HG03280 (cell line): ENCODE measurements around the gene RBM8A.

Experiments
- ATAC-seq: cut with Tn5 transposase; IDR thresholded peaks from one replicate; pipeline ENCODE4 v1.9.1; 2021; ENCODE audit warnings: mild to moderate bottlenecking, moderate library complexity; ENCODE audit not compliant: unreplicated experiment

Gene RBM8A

GRCh38 chr1:145918144-145918991 is 8.9 kb downstream of the RBM8A start, which contains the start of gene PEX11B:
Gene PEX11B, minus strand, starts transcription at chr1:145918717. Its CDS starts 29 bp downstream, at chr1:145918688.
- ATAC-seq = peak; percentile 82

GRCh38 chr1:145917595-145917994 is 9.7 kb downstream of the RBM8A start:
- ATAC-seq = no peak

GRCh38 chr1:145916745-145917144 is 10.5 kb downstream of the RBM8A start:
- ATAC-seq = no peak

- no peak for ATAC-seq
Measured at GRCh38 chr1:145912128-145912641, 15.1 kb downstream of the RBM8A start.

GRCh38 chr1:145908653-145909052 is 18.6 kb downstream of the RBM8A start:
- no peak for ATAC-seq

- ATAC-seq = no peak
Measured at GRCh38 chr1:145906954-145907753, 20.1 kb downstream of the RBM8A start.

- no peak for ATAC-seq
Measured at GRCh38 chr1:145901312-145902021, 25.8 kb downstream of the RBM8A start.

GRCh38 chr1:145898756-145899155 is 28.5 kb downstream of the RBM8A start:
- no peak for ATAC-seq

- no peak for ATAC-seq
Measured at GRCh38 chr1:145897969-145898368, 29.3 kb downstream of the RBM8A start.

GRCh38 chr1:145895471-145895870 is 31.8 kb downstream of the RBM8A start:
- ATAC-seq = no peak

GRCh38 chr1:145893306-145894055 is 33.8 kb downstream of the RBM8A start:
- no peak for ATAC-seq

GRCh38 chr1:145892486-145893087 is 34.7 kb downstream of the RBM8A start:
- ATAC-seq = no peak

- no peak for ATAC-seq
Measured at GRCh38 chr1:145891587-145892485, 35.4 kb downstream of the RBM8A start.

- no peak for ATAC-seq
Measured at GRCh38 chr1:145891143-145891542, 36.1 kb downstream of the RBM8A start.

- ATAC-seq = no peak
Measured at GRCh38 chr1:145889722-145890121, 37.6 kb downstream of the RBM8A start.

GRCh38 chr1:145887631-145888030 is 39.7 kb downstream of the RBM8A start:
- ATAC-seq = no peak

GRCh38 chr1:145886816-145887215 is 40.5 kb downstream of the RBM8A start:
- no peak for ATAC-seq

GRCh38 chr1:145886390-145886789 is 40.9 kb downstream of the RBM8A start:
- no peak for ATAC-seq

- peak; percentile 96 for ATAC-seq
Measured at GRCh38 chr1:145885738-145886287, 41.5 kb downstream of the RBM8A start, which contains the start of gene ANKRD35. Gene ANKRD35, minus strand, starts transcription at chr1:145885866. Its CDS starts 108 bp downstream, at chr1:145885758.
